Lung (tissue), 12 donors: ENCODE results near the gene TBC1D22B. TPM values are rescaled to one million over a fixed set of nuclear protein-coding genes. Genes with fewer than 3 reads are reported as not detected.
"Not testable (repeated sequence)": the region's sequence is repeated elsewhere in the genome, so short reads cannot be mapped to it uniquely, and the experiment has no call there.

ENCODE experiments used
- ATAC-seq: fragments of 200-7000 bp; cut with Tn5 transposase; one replicate; pipeline ENCODE4 v1.9.1; 2020; ENCODE audit warnings: moderate number of reproducible peaks; ENCODE audit not compliant: insufficient read depth, low FRiP score
- DNase-seq, 3 donors: peaks; one replicate each; pipeline ENCODE4 v3.0.0-alpha.2; 2013 to 2017
- H3K27ac ChIP-seq, 2 donors: one replicate each; pipeline ENCODE4 v1.5.1; 2013; ENCODE audit warnings: mild to moderate bottlenecking in 2 of 2, moderate library complexity in 2 of 2, control low read depth in 1 of 2, inconsistent platforms in 1 of 2, low read depth in 1 of 2, low read length in 1 of 2
- H3K27me3 ChIP-seq, 3 donors: one replicate each; pipeline ENCODE4 v1.5.1; 2013; ENCODE audit warnings: low read length in 2 of 3; ENCODE audit not compliant: control insufficient read depth in 3 of 3, insufficient read depth in 3 of 3
- H3K36me3 ChIP-seq, 4 donors: one replicate each; pipeline ENCODE4 v1.5.1; 2013; ENCODE audit warnings: low read length in 4 of 4, mild to moderate bottlenecking in 1 of 4, moderate library complexity in 1 of 4; ENCODE audit not compliant: control insufficient read depth in 4 of 4, insufficient read depth in 4 of 4
- H3K4me1 ChIP-seq, 5 donors: one replicate each; pipeline ENCODE4 v1.5.1; 2013; ENCODE audit warnings: low read length in 5 of 5, mild to moderate bottlenecking in 2 of 5, moderate library complexity in 1 of 5; ENCODE audit not compliant: control insufficient read depth in 5 of 5, insufficient read depth in 5 of 5
- H3K4me3 ChIP-seq: one replicate; pipeline ENCODE4 v1.5.1; 2013; ENCODE audit warnings: mild to moderate bottlenecking, control low read depth, moderate library complexity
- H3K9ac ChIP-seq, 2 donors: one replicate each; pipeline ENCODE4 v1.5.1; 2013; ENCODE audit warnings: low read length in 2 of 2, control low read depth in 1 of 2; ENCODE audit not compliant: insufficient read depth in 1 of 2
- H3K9me3 ChIP-seq, 4 donors: one replicate each; pipeline ENCODE4 v1.5.1; 2013; ENCODE audit warnings: low read length in 3 of 4, mild to moderate bottlenecking in 1 of 4, moderate library complexity in 1 of 4; ENCODE audit not compliant: control insufficient read depth in 4 of 4, insufficient read depth in 3 of 4
- CTCF ChIP-seq: IDR thresholded peaks from 2 replicates; pipeline ENCODE4 v1.5.1; 2012; ENCODE audit warnings: mild to moderate bottlenecking; ENCODE audit errors: control extremely low read depth, extremely low read depth
- WGBS, 2 donors: extraction: QIAGEN DNeasy Blood & Tissue Kit; methylation state at CpG; one replicate each; pipeline ENCODE4 v1.1.7; 2013; 5-methylcytosine and 5-hydroxymethylcytosine counted together
- polyA plus RNA-seq, 2 donors: library from polyadenylated mRNA; stranded (reverse); fragments of 200-250 nt; gene quantifications; one replicate each; pipeline ENCODE4 v1.2.1, GENCODE V29; 2013
- total RNA-seq, 2 donors: library from RNA; depleted of rRNA in 1 of 2; stranded (reverse); fragments of >200 nt in 1 of 2; gene quantifications; one replicate each; pipeline ENCODE4 v1.2.1, GENCODE V29; 2014 to 2021
- donor health status: control.
- donor health status: control.
- donor health status: Bipolar disorder and iron deficiency.
- donor health status: healthy.
- donor health status: DM: yes; HTN: yes; CAD: no.

The TBC1D22B gene
- total and polyA plus RNA-seq, 4 donors = 6.8 to 9.7 (median 8.8) TPM

GRCh38 chr6:37293426-37293825, 35.9 kb downstream of the TBC1D22B start:
- H3K4me3 ChIP-seq = no peak overlapping the region
- no peak for TF ChIP-seq CTCF
- H3K36me3 ChIP-seq = peaks cover 6 to 34% (median 11%) of the 10 kb centered on the region in 4 donors
- no peaks in the 10 kb centered on the region for H3K27me3 ChIP-seq
- H3K9ac ChIP-seq = no peak overlapping the region
- H3K27ac ChIP-seq = no peak overlapping the region
- H3K9me3 ChIP-seq = no peaks in the 10 kb centered on the region
- no peak for DNase-seq
- H3K4me1 ChIP-seq = no peaks in the 10 kb centered on the region
- ATAC-seq = no peak

GRCh38 chr6:37297637-37298036, 40.1 kb downstream of the TBC1D22B start:
- ATAC-seq, DNase-seq, H3K9ac ChIP-seq, H3K27ac ChIP-seq, H3K4me3 ChIP-seq, H3K9me3 ChIP-seq, H3K4me1 ChIP-seq, H3K27me3 ChIP-seq: not testable (repeated sequence)
- H3K36me3 ChIP-seq = peaks cover 3 to 19% (median 4%) of the 10 kb centered on the region in 4 donors

- H3K27ac ChIP-seq = no peak overlapping the region
- no peaks in the 10 kb centered on the region for H3K9me3 ChIP-seq
- H3K36me3 ChIP-seq = peaks cover 5 to 24% (median 7%) of the 10 kb centered on the region in 4 donors
- no peak overlapping the region for H3K9ac ChIP-seq
- no peak overlapping the region for H3K4me3 ChIP-seq
- DNase-seq (no peak), ATAC-seq (no peak)
- H3K4me1 ChIP-seq = no peaks in the 10 kb centered on the region
- H3K27me3 ChIP-seq = no peaks in the 10 kb centered on the region
- no peak for TF ChIP-seq CTCF
Measured at GRCh38 chr6:37298958-37299357, 41.4 kb downstream of the TBC1D22B start.

- Histone ChIP-seq H3K4me3 (no peak overlapping the region), H3K27me3 (no peaks in the 10 kb centered on the region), H3K36me3 (peaks cover 3 to 18% (median 5%) of the 10 kb centered on the region in 4 donors), H3K27ac (no peak overlapping the region), H3K9ac (no peak overlapping the region), H3K9me3 (no peaks in the 10 kb centered on the region), H3K4me1 (no peaks in the 10 kb centered on the region)
- WGBS, 2 donors = 65 to 80% methylated on average over 4 of the region's 4 CpGs
- DNase-seq (no peak), ATAC-seq (no peak)
- no peak for TF ChIP-seq CTCF
Measured at GRCh38 chr6:37299990-37300389, 42.4 kb downstream of the TBC1D22B start.
